SHP77 (cell line): Measurements from ENCODE around the gene TUBB2B.
A peak's percentile ranks its signal among the peaks of the same experiment; 100 is the strongest.
"Not testable (repeated sequence)": the region's sequence is repeated elsewhere in the genome, so short reads cannot be mapped to it uniquely, and the experiment has no call there.

Experiments
- DNase-seq, 2 experiments: peaks; one replicate each; lab custom pipeline; 2025; lab: John Stamatoyannopoulos, UW

The TUBB2B gene

GRCh38 chr6:3209114-3210023 lies 18.1 kb downstream of the TUBB2B start:
- DNase-seq, result peak; percentile 94 to 96

DNA sequence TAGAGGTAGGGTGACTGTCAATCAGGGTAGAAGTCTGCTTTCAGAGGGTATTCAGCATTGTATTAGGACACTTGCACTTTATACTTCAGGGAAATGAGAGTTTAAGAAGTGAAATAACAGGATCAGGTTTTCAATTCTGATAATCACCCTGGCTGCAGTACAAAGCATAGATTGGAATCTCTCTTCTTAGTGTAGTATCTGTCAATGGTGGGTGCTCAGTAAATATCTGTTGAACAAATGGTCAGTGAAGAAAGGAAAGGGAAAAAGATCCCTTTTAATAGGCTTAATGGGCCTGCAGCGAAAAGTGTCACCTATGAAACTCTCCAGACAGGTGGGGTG lies 18.7 kb downstream of the TUBB2B start:
- DNase-seq, result no peak

- no peak for DNase-seq
Measured at GRCh38 chr6:3208098-3208774, 19.2 kb downstream of the TUBB2B start.

DNA sequence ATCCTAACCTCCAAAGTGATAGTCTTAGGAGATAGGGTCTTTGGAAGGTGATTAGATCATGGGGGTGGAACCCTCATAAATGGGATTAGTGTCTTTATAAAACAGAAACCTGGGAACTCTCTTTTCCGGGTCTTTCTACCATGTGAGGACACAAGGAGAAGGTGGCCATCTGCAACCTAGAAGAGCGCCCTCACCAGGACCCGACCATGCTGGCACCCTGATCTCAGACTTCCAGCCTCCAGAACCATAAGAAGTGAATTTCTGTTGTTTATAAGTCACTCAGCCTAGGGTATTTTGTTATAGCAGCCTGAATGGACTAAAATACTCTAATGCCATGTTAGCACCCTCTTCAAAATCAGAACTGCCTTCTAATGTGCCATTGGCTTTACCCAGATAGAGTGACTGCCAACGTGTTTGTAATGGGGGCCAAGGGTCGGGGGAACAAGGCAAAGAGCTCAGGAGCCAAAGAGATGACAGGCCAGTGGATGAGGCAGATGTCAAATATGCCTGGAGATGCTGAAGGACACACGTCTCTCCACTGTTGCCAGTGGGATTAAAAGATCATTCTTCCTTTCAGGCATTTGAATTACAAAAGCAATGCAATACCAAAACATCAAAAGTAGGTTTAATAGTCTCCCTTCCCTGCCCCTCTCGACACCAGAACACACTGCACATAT lies 21.0 kb downstream of the TUBB2B start:
- no peak for DNase-seq

- no peak for DNase-seq
Measured at GRCh38 chr6:3205913-3206312, 21.5 kb downstream of the TUBB2B start.

GRCh38 chr6:3204921-3205320 lies 22.5 kb downstream of the TUBB2B start:
- DNase-seq, result no peak

DNA sequence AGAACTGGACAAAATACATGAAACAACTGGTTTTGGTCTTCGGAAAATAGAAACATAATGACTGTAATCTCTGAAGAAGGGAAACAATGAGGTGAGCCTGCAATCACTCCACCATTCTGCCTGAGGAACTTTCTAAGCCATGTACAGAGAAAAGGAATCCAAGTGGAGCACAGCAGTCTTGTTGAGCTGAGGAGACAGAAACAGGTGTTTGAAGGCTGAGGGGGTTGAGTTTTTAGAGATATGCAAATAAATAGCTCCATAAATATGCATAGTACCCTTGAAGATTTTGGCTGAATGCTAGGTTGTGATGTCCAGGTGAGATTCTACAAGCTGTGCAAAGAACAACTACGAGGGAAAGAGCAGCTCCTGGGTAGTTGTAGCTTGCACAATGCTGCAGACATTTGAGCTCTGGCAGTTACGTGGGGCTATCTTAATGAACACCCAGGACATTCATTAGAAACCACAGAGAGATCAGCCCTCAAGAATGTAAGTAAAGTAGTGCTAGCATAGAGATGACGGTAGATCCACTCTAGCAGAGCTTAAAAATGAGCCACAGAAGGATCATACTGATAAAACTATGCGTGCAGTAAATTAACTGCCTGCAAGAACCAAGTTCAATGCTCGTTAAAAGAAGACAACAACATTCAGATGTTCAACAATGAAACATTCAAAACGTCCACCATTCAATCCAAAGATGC lies 24.3 kb downstream of the TUBB2B start:
- DNase-seq, result no peak

GRCh38 chr6:3201388-3201787 lies 26.1 kb downstream of the TUBB2B start:
- DNase-seq, result no peak

DNA sequence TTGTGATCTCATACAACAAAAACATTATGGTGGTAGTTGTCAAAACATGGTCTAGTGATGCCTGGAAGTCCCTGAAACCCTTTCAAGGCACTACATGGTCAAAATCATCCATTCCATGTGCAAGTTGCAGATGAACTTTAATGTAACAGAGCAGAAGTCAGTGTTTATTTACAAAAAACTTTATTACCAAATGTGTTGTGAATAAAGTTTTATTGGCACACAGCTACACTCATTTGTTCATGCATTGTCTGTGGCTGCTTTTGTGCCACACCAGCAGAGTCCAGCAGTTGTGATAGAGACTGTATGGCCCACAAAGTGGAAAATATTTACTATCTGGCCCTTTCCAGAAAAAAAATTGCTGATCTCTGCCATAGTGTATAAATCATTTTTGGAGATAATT lies 26.8 kb downstream of the TUBB2B start:
- DNase-seq, result no peak

DNA sequence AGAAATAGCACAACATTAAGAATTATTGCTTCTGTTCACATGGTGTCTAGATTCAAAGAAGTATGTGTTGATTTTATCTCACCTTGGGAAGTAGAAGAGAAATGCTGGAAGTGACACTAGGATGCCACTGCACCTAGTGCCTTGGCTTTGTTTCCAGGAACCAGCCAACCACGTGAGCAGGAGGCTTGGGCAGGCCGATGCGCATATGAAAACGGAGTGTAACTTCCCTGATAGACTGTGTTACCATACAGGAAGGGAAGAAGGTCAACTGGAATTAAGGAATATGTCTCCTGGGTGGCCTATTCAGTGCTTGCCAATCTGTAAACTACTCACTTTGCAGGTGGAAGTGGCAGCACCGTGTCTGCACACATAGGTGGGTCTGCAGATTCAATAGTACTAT lies 28.1 kb downstream of the TUBB2B start:
- no peak for DNase-seq

- DNase-seq, result not testable (repeated sequence)
Measured at GRCh38 chr6:3197734-3198133, 29.7 kb downstream of the TUBB2B start.

DNA sequence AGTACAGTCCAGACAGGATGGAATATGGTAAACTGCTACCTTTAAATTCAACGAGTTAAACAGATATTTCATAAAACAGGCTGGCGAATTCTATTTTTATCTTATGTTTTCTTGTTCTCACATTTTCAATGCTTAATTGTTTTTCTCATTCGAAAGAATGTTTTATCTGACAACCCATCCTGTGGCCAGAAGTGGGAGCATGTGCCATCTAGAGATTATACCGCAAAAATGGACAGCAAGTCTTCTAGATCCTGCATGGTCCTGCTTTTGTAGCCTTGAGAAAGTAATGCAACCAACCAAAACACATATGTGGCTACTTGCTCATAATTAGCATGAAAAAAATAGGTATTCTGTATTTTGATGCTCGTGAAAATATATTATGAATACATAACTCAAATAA lies 30.7 kb downstream of the TUBB2B start:
- DNase-seq, result no peak

- DNase-seq, result peak; percentile 94 to 95
Measured at GRCh38 chr6:3195695-3196497, 31.6 kb downstream of the TUBB2B start.

- DNase-seq, result no peak
Measured at GRCh38 chr6:3195420-3195694, 32.1 kb downstream of the TUBB2B start.

- DNase-seq, result peak; percentile 22 to 25
Measured at GRCh38 chr6:3194535-3195419, 32.7 kb downstream of the TUBB2B start.

DNA sequence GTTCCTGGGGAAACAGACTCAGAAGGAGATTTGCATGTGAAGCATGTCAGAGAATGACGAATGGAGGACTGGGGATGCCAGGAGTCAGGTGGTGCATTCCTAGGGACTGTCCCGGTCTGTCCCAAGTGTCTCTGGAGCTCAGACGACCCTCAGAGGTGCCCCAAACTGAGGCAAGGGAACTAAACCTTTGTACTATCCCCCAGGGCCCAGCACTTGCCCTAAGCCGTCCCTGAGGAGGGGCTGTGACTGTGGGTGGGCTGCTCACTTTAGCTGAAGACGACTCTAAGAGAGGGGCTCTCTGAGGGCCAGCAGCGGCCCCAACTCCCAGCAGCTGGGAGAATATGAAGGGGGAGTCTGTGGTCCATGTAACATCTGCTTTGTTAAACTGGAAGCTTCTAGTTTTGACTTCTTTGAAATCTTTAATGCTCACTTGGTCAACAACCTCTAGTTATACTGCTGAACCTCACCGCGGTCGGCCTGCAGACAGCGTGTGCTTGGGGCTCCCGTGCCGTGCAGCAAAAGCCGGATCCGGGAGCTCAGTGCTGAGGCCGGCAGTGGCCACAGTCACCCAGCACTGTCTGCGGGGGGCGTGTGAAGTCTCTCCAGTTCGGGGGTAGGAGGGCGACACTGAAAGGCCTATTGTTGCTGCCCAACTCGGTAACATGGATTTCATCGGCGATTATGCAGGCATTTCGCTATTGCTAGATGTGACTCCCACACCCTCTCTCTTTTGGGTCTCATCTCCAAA lies 34.2 kb downstream of the TUBB2B start:
- DNase-seq, result no peak

GRCh38 chr6:3190779-3191178 lies 36.7 kb downstream of the TUBB2B start:
- no peak for DNase-seq

- DNase-seq, result no peak
Measured at GRCh38 chr6:3190056-3190455, 37.4 kb downstream of the TUBB2B start.

DNA sequence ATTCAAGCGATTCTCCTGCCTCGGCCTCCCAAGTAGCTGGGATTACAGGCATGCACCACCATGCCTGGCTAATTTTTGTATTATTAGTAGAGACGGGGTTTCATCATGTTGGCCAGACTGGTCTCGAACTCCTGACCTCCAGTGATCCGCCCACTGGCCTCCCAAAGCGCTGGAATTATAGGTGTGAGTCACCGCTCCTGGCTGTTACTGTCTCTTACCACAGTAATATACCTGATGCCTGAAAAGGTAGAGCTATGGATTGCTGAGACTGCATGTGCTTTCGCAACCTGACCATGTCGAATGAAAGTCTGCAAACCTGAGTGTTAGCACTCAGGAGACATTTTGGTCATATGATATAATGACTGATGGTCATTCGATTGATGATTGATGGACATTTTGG lies 38.3 kb downstream of the TUBB2B start:
- DNase-seq, result not testable (repeated sequence)

DNA sequence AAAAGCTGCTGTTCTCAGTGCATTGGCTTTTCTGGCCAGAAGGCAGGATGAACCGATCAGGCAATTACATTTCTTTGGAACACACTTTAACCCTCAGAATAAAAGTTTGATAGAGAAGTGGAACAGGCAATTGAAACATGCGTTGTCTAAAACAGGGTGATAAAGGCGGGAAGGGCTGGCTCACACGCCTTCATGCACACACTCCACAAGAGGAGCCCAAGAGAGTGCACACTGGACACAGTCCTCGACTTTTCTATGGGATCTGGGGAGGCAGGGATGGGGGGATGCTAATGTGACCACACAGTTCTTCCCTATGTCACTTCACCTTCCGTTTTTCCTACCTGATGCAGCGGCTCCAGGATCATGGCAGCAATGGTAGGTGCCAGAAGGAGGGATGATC lies 39.2 kb downstream of the TUBB2B start:
- no peak for DNase-seq
